KOPT-K1 (cell line): ENCODE results near the gene SDF4.
"Not testable (repeated sequence)": the region's sequence is repeated elsewhere in the genome, so short reads cannot be mapped to it uniquely, and the experiment has no call there.

Source experiments
- H3K27ac ChIP-seq: fragments of 200-600 bp; sonication (generic); 2 replicates; pipeline ENCODE4 v1.5.1; 2016; ENCODE audit warnings: antibody characterized with exemption, mild to moderate bottlenecking, low read depth, low read length; ENCODE audit not compliant: poor library complexity, severe bottlenecking
- H3K36me3 ChIP-seq: fragments of 200-600 bp; sonication (generic); 2 replicates; pipeline ENCODE4 v1.5.1; 2017; ENCODE audit warnings: antibody characterized with exemption, mild to moderate bottlenecking, low read length, moderate library complexity; ENCODE audit not compliant: insufficient read depth
- H3K9me3 ChIP-seq: fragments of 200-600 bp; sonication (generic); 2 replicates; pipeline ENCODE4 v1.5.1; 2017; ENCODE audit warnings: antibody characterized with exemption, low read length, mild to moderate bottlenecking; ENCODE audit not compliant: insufficient read depth, poor library complexity, severe bottlenecking

SDF4 gene

GRCh38 chr1:1179983-1180861, 51.6 kb downstream of the SDF4 start:
- no peaks in the 10 kb centered on the region for H3K36me3 ChIP-seq
- H3K9me3 ChIP-seq, result no peaks in the 10 kb centered on the region
- H3K27ac ChIP-seq, result no peak overlapping the region

- H3K27ac ChIP-seq, result no peak overlapping the region
- no peaks in the 10 kb centered on the region for H3K36me3 ChIP-seq
Measured at GRCh38 chr1:1179346-1179982, 52.3 kb downstream of the SDF4 start.

GRCh38 chr1:1178794-1179331, 52.9 kb downstream of the SDF4 start:
- Histone ChIP-seq H3K9me3 (no peaks in the 10 kb centered on the region), H3K27ac (no peak overlapping the region), H3K36me3 (no peaks in the 10 kb centered on the region)

More at GRCh38 chr1:1179346-1179982, 52.3 kb downstream of the SDF4 start:
- no peaks in the 10 kb centered on the region for H3K9me3 ChIP-seq

GRCh38 chr1:1177452-1178206, 54.2 kb downstream of the SDF4 start:
- H3K36me3 ChIP-seq, result no peaks in the 10 kb centered on the region
- H3K9me3 ChIP-seq, result no peaks in the 10 kb centered on the region

GRCh38 chr1:1176931-1177330, 54.9 kb downstream of the SDF4 start:
- H3K9me3 ChIP-seq, result no peaks in the 10 kb centered on the region
- no peaks in the 10 kb centered on the region for H3K36me3 ChIP-seq
- H3K27ac ChIP-seq, result no peak overlapping the region

More at GRCh38 chr1:1177452-1178206, 54.2 kb downstream of the SDF4 start:
- H3K27ac ChIP-seq, result no peak overlapping the region

GRCh38 chr1:1176063-1176761, 55.6 kb downstream of the SDF4 start:
- H3K36me3 ChIP-seq, H3K9me3 ChIP-seq, H3K27ac ChIP-seq: not testable (repeated sequence)

- peak overlapping the region; percentile 9 for H3K27ac ChIP-seq
- H3K9me3 ChIP-seq, result no peaks in the 10 kb centered on the region
- no peaks in the 10 kb centered on the region for H3K36me3 ChIP-seq
Measured at GRCh38 chr1:1175221-1176062, 56.4 kb downstream of the SDF4 start.

GRCh38 chr1:1173793-1174415, 57.9 kb downstream of the SDF4 start, which contains the start of gene TTLL10:
Gene TTLL10, plus strand, starts transcription at chr1:1173880. Its CDS starts 5,336 bp downstream, at chr1:1179216.
- Histone ChIP-seq H3K36me3 (no peaks in the 10 kb centered on the region), H3K27ac (no peak within 1 kb of the TSS), H3K9me3 (no peaks in the 10 kb centered on the region)

GRCh38 chr1:1173061-1173792, 58.6 kb downstream of the SDF4 start:
- Histone ChIP-seq H3K36me3 (no peaks in the 10 kb centered on the region), H3K27ac (no peak overlapping the region), H3K9me3 (no peaks in the 10 kb centered on the region)

- Histone ChIP-seq H3K9me3 (no peaks in the 10 kb centered on the region), H3K36me3 (no peaks in the 10 kb centered on the region), H3K27ac (no peak overlapping the region)
Measured at GRCh38 chr1:1171546-1172340, 60.1 kb downstream of the SDF4 start.

GRCh38 chr1:1171161-1171545, 60.6 kb downstream of the SDF4 start:
- no peaks in the 10 kb centered on the region for H3K36me3 ChIP-seq
- H3K27ac ChIP-seq, result no peak overlapping the region
- no peaks in the 10 kb centered on the region for H3K9me3 ChIP-seq
